K562 (cell line): Measurements from ENCODE around the gene MRNIP. TPM values are rescaled to one million over a fixed set of nuclear protein-coding genes. Genes with fewer than 3 reads are reported as not detected.

Experiments
- ATAC-seq: fragments of 200-7000 bp; cut with Tn5 transposase; 3 replicates; pipeline ENCODE4 v1.9.1; 2020; ENCODE audit warnings: moderate library complexity
- BruUV-seq: library from RNA; stranded (reverse); fragments of 400-500 nt; replicated peaks from 2 replicates; lab custom pipeline; 2021; lab: Mats Ljungman, UMichigan
- CTCF ChIA-PET: fragments of 300-600 bp; formaldehyde crosslinking; extraction: SDS; loops from one replicate; lab custom pipeline; 2021; ENCODE audit warnings: low intra/inter-chr PET ratio; lab: Yijun Ruan, JAX
- POLR2A ChIA-PET: fragments of 300-600, 350-650 bp; sonication (Branson Sonifier 250); formaldehyde crosslinking; extraction: SDS; loops from one replicate; lab custom pipeline; 2021; ENCODE audit warnings: antibody characterized with exemption, inconsistent platforms; lab: Yijun Ruan, JAX
- DNase-seq, 4 experiments: peaks; one replicate each; pipeline versions ENCODE4 v3.0.0 to v3.0.0-alpha.2; 2011 to 2018; ENCODE audit warnings: low spot score in 3 of 4, mixed read lengths in 3 of 4; ENCODE audit errors: extremely low read depth in 1 of 4
- FAIRE-seq: peaks from 2 replicates; lab custom pipeline; 2011; peaks lifted over from hg19 to GRCh38; lab: Jason Lieb, UNC
- H2AFZ ChIP-seq: 2 replicates; pipeline ENCODE4 v1.6.0; 2011; ENCODE audit warnings: low read depth, low read length, control low read depth, inconsistent platforms
- H3K27ac ChIP-seq: fragments of 200-600 bp; 3 replicates; pipeline ENCODE4 v1.8.0; 2011; ENCODE audit warnings: low read depth, mild to moderate bottlenecking, control low read depth, inconsistent platforms, low read length, moderate library complexity, mixed read lengths; ENCODE audit errors: extremely low read depth
- H3K27me3 ChIP-seq, 2 experiments: fragments of 300-600 bp in 1 of 2; 2 replicates in 1 of 2; 3 replicates in 1 of 2; pipeline versions ENCODE4 v1.6.0 to v1.8.0; 2011; ENCODE audit warnings: inconsistent platforms in 2 of 2, low read length in 2 of 2, mild to moderate bottlenecking in 1 of 2, mixed read lengths in 1 of 2, moderate library complexity in 1 of 2; ENCODE audit not compliant: control insufficient read depth in 2 of 2, insufficient read depth in 2 of 2
- H3K36me3 ChIP-seq: fragments of 300-600 bp; 3 replicates; pipeline ENCODE4 v1.8.0; 2011; ENCODE audit warnings: mild to moderate bottlenecking, low read length, inconsistent platforms; ENCODE audit not compliant: control insufficient read depth, insufficient read depth
- H3K4me1 ChIP-seq, 2 experiments: fragments of 200-600 bp in 1 of 2; replicated peaks in 1 of 2; 2 replicates in 1 of 2; 3 replicates in 1 of 2; pipeline versions ENCODE4 v1.5.1 to v1.8.0; 2011; ENCODE audit warnings: inconsistent platforms in 2 of 2, low read length in 2 of 2, mild to moderate bottlenecking in 1 of 2, mixed read lengths in 1 of 2, moderate library complexity in 1 of 2; ENCODE audit not compliant: control insufficient read depth in 2 of 2, insufficient read depth in 2 of 2
- H3K4me2 ChIP-seq: 2 replicates; pipeline ENCODE4 v1.6.1; 2011; ENCODE audit warnings: low read length, control low read depth, inconsistent platforms, mixed read lengths; ENCODE audit not compliant: insufficient read depth
- H3K4me3 ChIP-seq: fragments of 200-600 bp; sonication (generic), shearing (Covaris generic); 2 replicates; pipeline ENCODE4 v1.5.1; 2016; ENCODE audit warnings: control low read depth, inconsistent platforms
- H3K79me2 ChIP-seq: fragments of 200-600 bp; 3 replicates; pipeline ENCODE4 v1.8.0; 2011; ENCODE audit warnings: low read length, inconsistent platforms; ENCODE audit not compliant: control insufficient read depth, insufficient read depth
- H3K9ac ChIP-seq, 2 experiments: 2 replicates each; pipeline versions ENCODE4 v1.6.0 to v1.6.1; 2011; ENCODE audit warnings: low read depth in 2 of 2, low read length in 2 of 2, control low read depth in 1 of 2, inconsistent platforms in 1 of 2, mild to moderate bottlenecking in 1 of 2, mixed read lengths in 1 of 2; ENCODE audit not compliant: insufficient read depth in 1 of 2
- H3K9me1 ChIP-seq: one replicate; pipeline ENCODE4 v1.6.0; 2011; ENCODE audit warnings: inconsistent platforms, mild to moderate bottlenecking, low read length, moderate library complexity; ENCODE audit not compliant: control insufficient read depth, insufficient read depth
- H3K9me3 ChIP-seq: replicated peaks from 2 replicates; pipeline ENCODE4 v1.5.1; 2011; ENCODE audit warnings: low read depth, low read length, inconsistent platforms; ENCODE audit not compliant: control insufficient read depth, insufficient read depth
- H4K20me1 ChIP-seq: replicated peaks from 2 replicates; pipeline ENCODE4 v1.6.1; 2011; ENCODE audit warnings: low read length, inconsistent platforms, mixed read lengths; ENCODE audit not compliant: control insufficient read depth, insufficient read depth
- CBFA2T3 ChIP-seq: fragments of 450-650 bp; IDR thresholded peaks from 2 replicates; pipeline ENCODE4 v1.6.1; 2017
- CC2D1A ChIP-seq: fragments of 450-650 bp; IDR thresholded peaks from 2 replicates; pipeline ENCODE4 v1.6.1; 2017; ENCODE audit warnings: mild to moderate bottlenecking
- CHD2 ChIP-seq: IDR thresholded peaks from 2 replicates; pipeline ENCODE4 v1.6.1; 2011; ENCODE audit warnings: low read depth, low read length
- DEAF1 ChIP-seq: fragments of 450-650 bp; formaldehyde crosslinking; IDR thresholded peaks from 2 replicates; pipeline ENCODE4 v1.4.0; 2020; ENCODE audit warnings: mild to moderate bottlenecking, moderate library complexity
- DIDO1 ChIP-seq: fragments of 450-650 bp; IDR thresholded peaks from 2 replicates; pipeline ENCODE4 v1.6.1; 2016; ENCODE audit warnings: low read depth, missing biosample characterization, missing genetic modification characterization
- FOS ChIP-seq: IDR thresholded peaks from 3 replicates; pipeline ENCODE4 v1.6.1; 2011; ENCODE audit not compliant: insufficient read length; ENCODE audit errors: extremely low read depth
- HMG20A ChIP-seq: fragments of 450-650 bp; formaldehyde crosslinking; conservative IDR thresholded peaks from 2 replicates; pipeline ENCODE4 v1.4.0; 2020; ENCODE audit warnings: mild to moderate bottlenecking, mixed read lengths
- ID3 ChIP-seq, 2 experiments: fragments of 250-450 bp in 1 of 2; fragments of 450-650 bp in 1 of 2; sonication (Bioruptor Pico) in 1 of 2; IDR thresholded peaks; 2 replicates each; pipeline versions ENCODE4 v1.6.1 to v1.8.0; 2016 to 2021; ENCODE audit warnings: mild to moderate bottlenecking in 2 of 2, moderate library complexity in 2 of 2, missing compliant biosample characterization in 1 of 2, missing genetic modification characterization in 1 of 2
- MED1 ChIP-seq: sonication (generic); formaldehyde crosslinking; IDR thresholded peaks from 2 replicates; pipeline ENCODE4 v1.8.1; 2023; ENCODE audit warnings: missing genetic modification reagents, borderline replicate concordance
- NFE2L1 ChIP-seq: fragments of 450-650 bp; IDR thresholded peaks from 2 replicates; pipeline ENCODE4 v1.6.1; 2016; ENCODE audit warnings: missing genetic modification characterization, low read depth, mild to moderate bottlenecking, missing compliant biosample characterization, moderate library complexity, borderline replicate concordance
- TCF7L2 ChIP-seq: fragments of 150-350 bp; IDR thresholded peaks from 2 replicates; pipeline ENCODE4 v1.6.1; 2016; ENCODE audit warnings: low read depth, mild to moderate bottlenecking, low read length, moderate library complexity
- U2AF1 ChIP-seq: fragments of 200-400 bp; formaldehyde crosslinking; optimal IDR thresholded peaks from 2 replicates; pipeline ENCODE3; 2017; ENCODE audit warnings: mild to moderate bottlenecking, low read depth, low read length, moderate library complexity
- ZBTB33 ChIP-seq: sonication (generic); formaldehyde crosslinking; IDR thresholded peaks from 2 replicates; pipeline ENCODE4 v1.8.1; 2023; ENCODE audit warnings: mild to moderate bottlenecking, missing genetic modification reagents
- ZNF639 ChIP-seq, 2 experiments: fragments of 200-800 bp in 1 of 2; sonication (Bioruptor generic) in 1 of 2; sonication (generic) in 1 of 2; formaldehyde crosslinking in 1 of 2; IDR thresholded peaks in 1 of 2; conservative IDR thresholded peaks in 1 of 2; 2 replicates each; pipeline versions ENCODE4 v1.5.0 to v1.6.1; 2016 to 2020; ENCODE audit warnings: missing compliant biosample characterization in 1 of 2, missing genetic modification characterization in 1 of 2, missing genetic modification reagents in 1 of 2
- WGBS: fragments of 100-300 bp; shearing (Covaris generic); methylation state at CpG from one replicate; pipeline ENCODE4 v1.1.6; 2016; ENCODE audit warnings: low coverage, mixed read lengths; ENCODE audit not compliant: insufficient coverage; ENCODE audit errors: missing lambda C conversion rate; 5-methylcytosine and 5-hydroxymethylcytosine counted together
- in situ Hi-C: fragments of 300-500 bp; cut with MboI; formaldehyde crosslinking; loops from 4 replicates; pipeline ENCODE4 v1.15.0; 2018; ENCODE audit warnings: inconsistent platforms, mixed read lengths
- intact Hi-C: fragments of 100-400 bp; cut with micrococcal nuclease; formaldehyde crosslinking; loops from 2 replicates; pipeline ENCODE4 v1.14.2; 2022
- polyA plus RNA-seq, 8 experiments: library from polyadenylated mRNA; depleted of rRNA in 4 of 8; stranded (reverse) in 5 of 8; unstranded in 3 of 8; fragments of >200 nt; fragmentation: Nextera tagmentation in 2 of 8; fragmentation: Illumina TruSeq in 1 of 8; extraction: Ambion mirVana in 2 of 8; extraction: Trizol in 1 of 8; gene quantifications; 2 replicates each; pipeline versions ENCODE4 v1.2.1 to v1.2.3, GENCODE V29; 2011 to 2014; ENCODE audit warnings: inconsistent platforms in 1 of 8, missing spikeins in 1 of 8
- total RNA-seq, 7 experiments: library from RNA; depleted of rRNA in 6 of 7; stranded (reverse); fragments of >200 nt in 6 of 7; fragmentation: Illumina TruSeq in 2 of 7; extraction: Trizol in 2 of 7; gene quantifications; 2 replicates each; pipeline versions ENCODE4 v1.2.1 to v1.2.3, GENCODE V29; 2011 to 2021; ENCODE audit warnings: low replicate concordance in 1 of 7

Gene MRNIP
- total and polyA plus RNA-seq, 9 of the 15 experiments (the other 6 are each of a cell fraction or from before 2014, with no cell fraction given) = 3.6 to 39.0 (median 16.8) TPM

GRCh38 chr5:179794171-179794570 lies 64.4 kb downstream of the MRNIP start:
- H3K79me2 ChIP-seq = no peaks in the 10 kb centered on the region
- H3K27me3 ChIP-seq = no peaks in the 10 kb centered on the region
- peaks cover 0 to 43% of the 10 kb centered on the region in 2 experiments; a peak in 2 of 5 replicates for H3K4me1 ChIP-seq
- ChIA-PET CTCF (no interaction called here), POLR2A (interaction anchor here (0.6 to 1.2 kb wide), 6 partner anchors 9 to 502 kb away, joined by 3 to 5 read pairs (median 3); partner anchors contain the start of gene SQSTM1)
- H3K27ac ChIP-seq = no peak overlapping the region
- WGBS = 76% methylated on average over 3 of the region's 3 CpGs
- no peaks in the 10 kb centered on the region for H4K20me1 ChIP-seq
- no peak overlapping the region for H3K4me3 ChIP-seq
- ATAC-seq = no peak
- H3K9ac ChIP-seq = peak overlapping the region in 1 of 2 experiments; percentile 69; a peak in 1 of 4 replicates
- in situ Hi-C loops = no loop called here
- H3K9me3 ChIP-seq = no peaks in the 10 kb centered on the region
- intact Hi-C loops = no loop called here
- H2AFZ ChIP-seq = no peak overlapping the region
- no peak for TF ChIP-seq CBFA2T3
- no peak for TF ChIP-seq HMG20A (CRISPR knock-in tag)
- TF ChIP-seq ID3 (CRISPR knock-in tag; IDR thresholded peaks at IDR 0.05) = no peak
- no peak for TF ChIP-seq ID3 (tag; IDR thresholded peaks at IDR 0.05)
- no peak for TF ChIP-seq CC2D1A
- no peak for TF ChIP-seq FOS
- no peak for TF ChIP-seq CHD2
- no peak for TF ChIP-seq NFE2L1 (tag)
- TF ChIP-seq MED1 = no peak
- TF ChIP-seq U2AF1 = no peak
- no peak for TF ChIP-seq DIDO1 (tag)
- no peak for TF ChIP-seq TCF7L2
- TF ChIP-seq DEAF1 (CRISPR knock-in tag) = no peak
- no peak for TF ChIP-seq ZBTB33 (CRISPR knock-in tag)
- TF ChIP-seq ZNF639 (CRISPR knock-in tag; conservative IDR thresholded peaks at IDR 0.05 in 1 of 2, IDR thresholded peaks at IDR 0.05 in 1 of 2) = no peak
- TF ChIP-seq, all 486 proteins: peak for 0
- FAIRE-seq (no peak), DNase-seq (no peak)
- H3K4me2 ChIP-seq = no peak overlapping the region
- BruUV-seq = no TSS peak
- no peaks in the 10 kb centered on the region for H3K9me1 ChIP-seq
- peaks cover 25% of the 10 kb centered on the region; the same call in 1 of the 3 replicates for H3K36me3 ChIP-seq
